ENCODE results near the gene CHD3. TPM values are rescaled to one million over a fixed set of nuclear protein-coding genes. Genes with fewer than 3 reads are reported as not detected.

Gene CHD3
- total RNA-seq, 1 donor from 2014 or later = 77.9 TPM

DNA sequence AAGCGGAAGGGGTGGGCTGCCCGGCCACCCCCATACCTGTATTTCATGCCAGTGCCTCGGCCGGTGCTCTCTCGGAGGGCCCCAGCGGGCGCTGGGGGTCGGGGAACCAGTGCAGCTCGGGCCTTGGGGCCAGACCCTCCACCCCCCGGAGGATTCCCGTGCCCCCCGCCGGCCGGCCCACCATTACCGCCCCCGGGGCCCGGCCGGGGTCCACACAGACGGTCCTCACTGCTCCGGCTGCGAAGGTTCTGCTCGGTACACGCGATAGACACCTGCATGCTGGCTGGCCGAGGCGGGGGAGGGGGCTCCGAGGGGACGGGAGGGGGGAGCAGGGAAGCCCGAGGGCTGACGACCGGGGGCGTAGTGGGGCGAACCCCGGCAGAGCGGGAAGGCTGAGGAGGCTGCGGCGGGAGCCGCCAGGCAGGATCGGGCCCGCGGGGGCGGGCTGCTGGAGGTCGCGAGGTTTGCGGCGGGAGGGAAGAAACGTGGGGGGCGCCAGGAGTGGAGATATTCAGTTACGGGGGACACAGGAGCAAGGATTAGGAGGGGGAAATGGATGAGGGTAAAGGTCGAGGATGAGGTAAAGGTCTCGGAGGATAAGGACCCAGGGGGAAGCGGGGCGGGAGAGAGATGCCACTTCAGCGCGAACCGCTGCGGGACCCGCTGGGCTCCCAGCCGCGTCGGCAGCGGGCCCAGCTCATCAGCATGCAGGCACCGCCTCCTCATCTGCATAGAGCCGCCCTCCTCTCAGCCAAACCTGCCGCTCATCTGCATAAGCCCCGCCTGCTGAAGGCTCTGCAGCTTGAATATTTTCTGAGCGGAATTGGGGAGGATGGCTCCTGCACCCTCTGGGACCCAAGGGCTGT is 40.8 kb downstream of the CHD3 start, which contains the start of gene KCNAB3:
Gene KCNAB3 (minus strand): TSS at position 699 of the 866 bp plus-strand sequence. CDS start 421 bp downstream, at position 278.
- DNase-seq (no peak), ATAC-seq (no peak)
- H3K36me3 ChIP-seq = peaks cover 4% of the 10 kb centered on the region
- H3K4me1 ChIP-seq = peaks cover 28% of the 10 kb centered on the region
- TF ChIP-seq, protein P1, sequence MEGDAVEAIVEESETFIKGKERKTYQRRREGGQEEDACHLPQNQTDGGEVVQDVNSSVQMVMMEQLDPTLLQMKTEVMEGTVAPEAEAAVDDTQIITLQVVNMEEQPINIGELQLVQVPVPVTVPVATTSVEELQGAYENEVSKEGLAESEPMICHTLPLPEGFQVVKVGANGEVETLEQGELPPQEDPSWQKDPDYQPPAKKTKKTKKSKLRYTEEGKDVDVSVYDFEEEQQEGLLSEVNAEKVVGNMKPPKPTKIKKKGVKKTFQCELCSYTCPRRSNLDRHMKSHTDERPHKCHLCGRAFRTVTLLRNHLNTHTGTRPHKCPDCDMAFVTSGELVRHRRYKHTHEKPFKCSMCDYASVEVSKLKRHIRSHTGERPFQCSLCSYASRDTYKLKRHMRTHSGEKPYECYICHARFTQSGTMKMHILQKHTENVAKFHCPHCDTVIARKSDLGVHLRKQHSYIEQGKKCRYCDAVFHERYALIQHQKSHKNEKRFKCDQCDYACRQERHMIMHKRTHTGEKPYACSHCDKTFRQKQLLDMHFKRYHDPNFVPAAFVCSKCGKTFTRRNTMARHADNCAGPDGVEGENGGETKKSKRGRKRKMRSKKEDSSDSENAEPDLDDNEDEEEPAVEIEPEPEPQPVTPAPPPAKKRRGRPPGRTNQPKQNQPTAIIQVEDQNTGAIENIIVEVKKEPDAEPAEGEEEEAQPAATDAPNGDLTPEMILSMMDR (IDR thresholded peaks at IDR 0.05) = no peak
- intact Hi-C loops (cut with DNase I) = no loop called here
- no peak within 1 kb of the TSS for H3K27ac ChIP-seq
- no peaks in the 10 kb centered on the region for H3K27me3 ChIP-seq (ENCODE audit: low read depth)
- H3K4me3 ChIP-seq = no peak within 1 kb of the TSS
- no peaks in the 10 kb centered on the region for H3K9me3 ChIP-seq

GRCh38 chr17:7930841-7931631 is 42.4 kb downstream of the CHD3 start:
- ATAC-seq = no peak
- Histone ChIP-seq H3K27me3 (ENCODE audit: low read depth) (no peaks in the 10 kb centered on the region), H3K27ac (peak overlapping the region; percentile 82), H3K4me3 (peak overlapping the region; percentile 79), H3K9me3 (no peaks in the 10 kb centered on the region), H3K36me3 (peaks cover 20% of the 10 kb centered on the region), H3K4me1 (peaks cover 36% of the 10 kb centered on the region)
- intact Hi-C loops (cut with DNase I) = no loop called here
- TF ChIP-seq, protein P1 (IDR thresholded peaks at IDR 0.05) = no peak
- DNase-seq = no peak

- Histone ChIP-seq H3K4me3 (peak within 1 kb of the TSS; percentile 79), H3K27me3 (ENCODE audit: low read depth) (no peaks in the 10 kb centered on the region), H3K36me3 (peaks cover 29% of the 10 kb centered on the region), H3K27ac (peak within 1 kb of the TSS; percentile 82), H3K4me1 (peaks cover 36% of the 10 kb centered on the region), H3K9me3 (no peaks in the 10 kb centered on the region)
- intact Hi-C loops (cut with DNase I) = no loop called here
- DNase-seq (peak; percentile 100), ATAC-seq (peak; percentile 97 to 99)
- TF ChIP-seq, protein P1 (IDR thresholded peaks at IDR 0.05) = no peak
Observed at GRCh38 chr17:7931709-7932482, 43.3 kb downstream of the CHD3 start, which contains the start of the genes CNTROB and TRAPPC1. Gene CNTROB (plus strand): TSS chr17:7932206. CDS start chr17:7933080, 874 bp downstream. Gene TRAPPC1 (minus strand): TSS chr17:7931946. CDS start chr17:7931829, 117 bp downstream.

DNA sequence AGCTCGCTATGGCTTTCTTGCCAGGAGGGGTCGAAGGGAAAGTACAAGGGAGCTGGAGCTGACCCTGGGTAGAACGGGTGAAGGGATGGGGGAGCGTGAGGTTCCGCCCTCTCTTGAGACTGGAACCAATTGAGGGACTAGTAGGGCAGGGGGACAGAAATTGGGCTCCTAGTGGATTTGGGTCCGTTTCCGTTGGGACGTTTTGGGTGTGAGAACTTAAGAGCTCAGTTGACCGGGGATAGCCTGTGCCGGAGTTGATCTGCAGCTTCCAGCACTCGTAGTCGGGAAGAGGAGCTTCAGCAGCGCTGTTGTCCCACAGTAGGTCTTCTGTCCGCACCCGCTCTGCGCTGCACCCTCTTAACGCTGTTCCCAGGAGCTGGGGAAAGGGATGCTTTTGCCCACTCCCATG is 43.9 kb downstream of the CHD3 start:
- Histone ChIP-seq H3K27me3 (ENCODE audit: low read depth) (no peaks in the 10 kb centered on the region), H3K4me3 (peak overlapping the region; percentile 79), H3K9me3 (no peaks in the 10 kb centered on the region), H3K36me3 (peaks cover 35% of the 10 kb centered on the region), H3K27ac (peak overlapping the region; percentile 82), H3K4me1 (peaks cover 36% of the 10 kb centered on the region)
- TF ChIP-seq, protein P1 (IDR thresholded peaks at IDR 0.05) = no peak
- intact Hi-C loops (cut with DNase I) = no loop called here
- DNase-seq = peak; percentile 58
- peak; percentile 62 to 67 for ATAC-seq

DNA sequence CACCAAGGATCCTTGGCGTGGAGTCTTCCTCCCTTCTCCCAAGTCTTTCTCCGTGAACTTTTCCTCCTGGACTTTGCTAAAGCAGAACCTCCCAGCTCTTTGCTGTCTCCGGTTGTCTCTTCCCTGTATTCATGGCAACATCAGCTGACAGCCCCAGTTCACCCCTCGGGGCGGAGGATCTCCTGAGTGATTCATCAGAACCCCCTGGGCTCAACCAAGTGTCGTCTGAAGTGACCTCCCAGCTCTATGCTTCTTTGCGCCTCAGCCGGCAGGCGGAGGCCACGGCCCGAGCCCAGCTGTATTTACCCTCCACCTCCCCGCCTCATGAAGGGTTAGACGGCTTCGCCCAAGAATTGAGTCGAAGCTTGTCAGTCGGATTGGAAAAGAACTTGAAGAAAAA is 44.4 kb downstream of the CHD3 start:
- no peaks in the 10 kb centered on the region for H3K9me3 ChIP-seq
- peak; percentile 67 for DNase-seq
- TF ChIP-seq, protein P1 (IDR thresholded peaks at IDR 0.05) = peak; percentile 13
- peak overlapping the region; percentile 79 for H3K4me3 ChIP-seq
- H3K27me3 ChIP-seq (ENCODE audit: low read depth) = no peaks in the 10 kb centered on the region
- peak overlapping the region; percentile 82 for H3K27ac ChIP-seq
- intact Hi-C loops (cut with DNase I) = no loop called here
- peaks cover 39% of the 10 kb centered on the region for H3K36me3 ChIP-seq
- peaks cover 36% of the 10 kb centered on the region for H3K4me1 ChIP-seq
- peak; percentile 55 to 71 for ATAC-seq
